ENCODE measurements around the gene GATM. TPM values are rescaled to one million over a fixed set of nuclear protein-coding genes. Genes with fewer than 3 reads are reported as not detected.

The GATM gene
- total and polyA plus RNA-seq, 2 of the 8 experiments (the other 6 are each of a cell fraction or from before 2014, with no cell fraction given) = 10.2 to 15.1 TPM

GRCh38 chr15:45394681-45395080 is 16.3 kb upstream of the GATM start:
- Histone ChIP-seq H2BK12ac (ENCODE audit: low read depth, low read length) (no peak overlapping the region), H3K4me3 (ENCODE audit: extremely low read depth in 1 of 4, insufficient read depth in 2 of 4, low read depth in 3 of 4, low read length in 4 of 4) (no peak overlapping the region), H3K56ac (replicated peaks; ENCODE audit: insufficient read length, low read depth, low read length) (no peak overlapping the region), H3K36me3 (ENCODE audit: control insufficient read depth in 2 of 4, insufficient read depth in 4 of 4, low read length in 3 of 4) (no peaks in the 10 kb centered on the region), H2AFZ (ENCODE audit: low read length) (no peak overlapping the region), H2BK120ac (replicated peaks; ENCODE audit: low read depth, low read length) (no peak overlapping the region), H3K79me2 (ENCODE audit: control insufficient read depth in 1 of 2, insufficient read depth in 2 of 2, low read length in 2 of 2) (no peaks in the 10 kb centered on the region), H4K91ac (replicated peaks; ENCODE audit: insufficient read length, low read length) (no peak overlapping the region), H2AK5ac (ENCODE audit: low read depth, low read length) (no peak overlapping the region), H3K23ac (ENCODE audit: insufficient read length) (no peak overlapping the region), H2BK15ac (ENCODE audit: low read length) (no peak overlapping the region), H2BK5ac (ENCODE audit: low read depth, low read length) (no peak overlapping the region), H4K8ac (ENCODE audit: extremely low read depth, insufficient read depth, low read length) (no peak overlapping the region), H3K79me1 (ENCODE audit: low read depth, low read length) (no peaks in the 10 kb centered on the region), H3K18ac (ENCODE audit: extremely low read depth, low read length) (no peak overlapping the region), H3K14ac (ENCODE audit: insufficient read length) (no peak overlapping the region), H3K4me2 (ENCODE audit: insufficient read depth in 1 of 2, low read depth in 2 of 2, low read length in 2 of 2) (no peak overlapping the region), H3K27ac (ENCODE audit: low read depth, low read length) (no peak overlapping the region), H3K4me1 (replicated peaks in 1 of 4; ENCODE audit: control insufficient read depth in 3 of 4, insufficient read depth in 4 of 4, low read length in 3 of 4) (no peaks in the 10 kb centered on the region), H3K4ac (replicated peaks; ENCODE audit: insufficient read length, low read depth, low read length) (no peak overlapping the region), H4K20me1 (replicated peaks in 1 of 2; ENCODE audit: control insufficient read depth in 1 of 2, insufficient read depth in 2 of 2, low read length in 2 of 2) (no peaks in the 10 kb centered on the region), H3K23me2 (ENCODE audit: low read depth, low read length) (no peaks in the 10 kb centered on the region), H3K9ac (replicated peaks in 1 of 4; ENCODE audit: extremely low read depth in 1 of 4, low read depth in 3 of 4, low read length in 3 of 4) (no peak overlapping the region), H3K27me3 (replicated peaks in 1 of 4; ENCODE audit: control insufficient read depth in 3 of 4, extremely low read depth in 1 of 4, insufficient read depth in 3 of 4, low read length in 3 of 4) (peaks cover 0 to 5% (median 0%) of the 10 kb centered on the region in 4 experiments; a peak in 2 of 7 replicates), H3K9me3 (ENCODE audit: insufficient read depth in 2 of 2, low read depth in 1 of 2, low read length in 1 of 2) (no peaks in the 10 kb centered on the region), H4K5ac (ENCODE audit: insufficient read length, low read depth, low read length) (no peak overlapping the region), H2BK20ac (ENCODE audit: low read length) (no peak overlapping the region)
- POLR2A ChIA-PET (ENCODE audit: partially characterized antibody) = no interaction called here
- WGBS, 2 experiments (ENCODE audit: extremely low coverage in 1 of 2, insufficient coverage in 1 of 2, insufficient read length in 1 of 2, insufficient replicate concordance in 2 of 2, low coverage in 1 of 2, low lambda C conversion rate in 2 of 2, missing lambda C conversion rate in 1 of 2) = 74% methylated on average over 2 of the region's 2 CpGs; no CpG with 5 or more reads in 1 of the 2 experiments
- FAIRE-seq = no peak
- CTCF ChIA-PET (ENCODE audit: partially characterized antibody) = no interaction called here
- no peak for DNase-seq (ENCODE audit: low read depth in 1 of 2, low spot score in 2 of 2)
- TF ChIP-seq POLR2A (IDR thresholded peaks at IDR 0.05; ENCODE audit: control extremely low read depth in 1 of 2, low read depth in 2 of 2, low read length in 2 of 2) = no peak
- no peak for TF ChIP-seq SIRT6 (IDR thresholded peaks at IDR 0.05; ENCODE audit: low read length)
- no peak for TF ChIP-seq JUND (IDR thresholded peaks at IDR 0.05; ENCODE audit: low read length)
- no peak for TF ChIP-seq USF2 (IDR thresholded peaks at IDR 0.05; ENCODE audit: low read length)
- no peak for TF ChIP-seq NANOG (IDR thresholded peaks at IDR 0.05; ENCODE audit: insufficient read depth, low read depth, low read length, poor library complexity, severe bottlenecking)
- no peak for TF ChIP-seq SP1 (IDR thresholded peaks at IDR 0.05; ENCODE audit: low read depth, low read length)
- TF ChIP-seq E2F6 (IDR thresholded peaks at IDR 0.05) = no peak
- TF ChIP-seq CHD2 (IDR thresholded peaks at IDR 0.05; ENCODE audit: low read length) = no peak
- TF ChIP-seq RFX5 (IDR thresholded peaks at IDR 0.05; ENCODE audit: borderline replicate concordance, low read depth, low read length) = no peak
- TF ChIP-seq RXRA (IDR thresholded peaks at IDR 0.05; ENCODE audit: insufficient read depth, low read depth, low read length) = no peak
- no peak for TF ChIP-seq CBX5 (IDR thresholded peaks at IDR 0.05; ENCODE audit: low read depth, low read length)

All from H1 (cell line).